HEK293 (cell line): ENCODE data around the gene OPA3.

Source experiments
- CTCF ChIA-PET: fragments of 350-600 bp; formaldehyde crosslinking; extraction: SDS; loops from one replicate; lab custom pipeline; 2021; ENCODE audit warnings: antibody characterized with exemption; lab: Yijun Ruan, JAX
- POLR2A ChIA-PET: fragments of 300-600 bp; formaldehyde crosslinking; extraction: SDS; loops from one replicate; lab custom pipeline; 2020; ENCODE audit warnings: antibody characterized with exemption, inconsistent platforms; lab: Yijun Ruan, JAX
- H3K27ac ChIP-seq: fragments of 200-500 bp; sonication (Bioruptor generic); 2 replicates; pipeline ENCODE4 v1.5.1; 2014; ENCODE audit warnings: low read depth, low read length, control low read depth, inconsistent platforms; ENCODE audit errors: extremely low read depth
- H3K36me3 ChIP-seq, 2 experiments: fragments of 200-500 bp in 1 of 2; sonication (Bioruptor generic) in 1 of 2; 1 replicate in 1 of 2; 2 replicates in 1 of 2; pipeline ENCODE4 v1.5.1; 2014 to 2017; ENCODE audit warnings: inconsistent platforms in 2 of 2, low read length in 2 of 2; ENCODE audit not compliant: control insufficient read depth in 2 of 2, insufficient read depth in 1 of 2
- H3K4me1 ChIP-seq: fragments of 200-500 bp; sonication (Bioruptor generic); 2 replicates; pipeline ENCODE4 v1.5.1; 2014; ENCODE audit warnings: mild to moderate bottlenecking, low read length, inconsistent platforms; ENCODE audit not compliant: control insufficient read depth, insufficient read depth
- H3K4me3 ChIP-seq: 2 replicates; pipeline ENCODE4 v1.5.1; 2011; ENCODE audit warnings: low read depth, mild to moderate bottlenecking, control low read depth, low read length, moderate library complexity
- H3K9me3 ChIP-seq: fragments of 200-500 bp; sonication (Bioruptor generic); 2 replicates; pipeline ENCODE4 v1.5.1; 2014; ENCODE audit warnings: low read depth, low read length, inconsistent platforms; ENCODE audit not compliant: control insufficient read depth, insufficient read depth
- BCL6B ChIP-seq: fragments of 450-650 bp; formaldehyde crosslinking; IDR thresholded peaks from 2 replicates; pipeline ENCODE4 v1.5.1; 2017; ENCODE audit warnings: missing biosample characterization, missing genetic modification characterization
- ELK4 ChIP-seq: IDR thresholded peaks from 2 replicates; pipeline ENCODE4 v1.6.1; 2011; ENCODE audit warnings: mild to moderate bottlenecking, low read depth, low read length, borderline replicate concordance
- GLIS2 ChIP-seq: fragments of 450-650 bp; formaldehyde crosslinking; IDR thresholded peaks from 2 replicates; pipeline ENCODE4 v1.5.1; 2016; ENCODE audit warnings: missing biosample characterization, missing genetic modification characterization
- KLF16 ChIP-seq: fragments of 450-650 bp; formaldehyde crosslinking; IDR thresholded peaks from 2 replicates; pipeline ENCODE4 v1.5.1; 2017; ENCODE audit warnings: missing biosample characterization, missing genetic modification characterization
- MZF1 ChIP-seq: fragments of 450-650 bp; formaldehyde crosslinking; IDR thresholded peaks from 2 replicates; pipeline ENCODE4 v1.5.1; 2017; ENCODE audit warnings: missing biosample characterization, missing genetic modification characterization, borderline replicate concordance
- PRDM10 ChIP-seq: fragments of 450-650 bp; formaldehyde crosslinking; IDR thresholded peaks from 2 replicates; pipeline ENCODE4 v1.5.1; 2016; ENCODE audit warnings: missing biosample characterization, missing genetic modification characterization
- PRDM2 ChIP-seq: fragments of 450-650 bp; formaldehyde crosslinking; IDR thresholded peaks from 2 replicates; pipeline ENCODE4 v1.5.1; 2016; ENCODE audit warnings: missing biosample characterization, missing genetic modification characterization, borderline replicate concordance
- SP2 ChIP-seq: fragments of 450-650 bp; formaldehyde crosslinking; IDR thresholded peaks from 2 replicates; pipeline ENCODE4 v1.5.1; 2016; ENCODE audit warnings: missing biosample characterization, missing genetic modification characterization
- ZNF248 ChIP-seq: fragments of 450-650 bp; formaldehyde crosslinking; IDR thresholded peaks from 2 replicates; pipeline ENCODE4 v1.5.1; 2017; ENCODE audit warnings: missing biosample characterization, missing genetic modification characterization
- ZNF350 ChIP-seq: fragments of 450-650 bp; formaldehyde crosslinking; IDR thresholded peaks from 2 replicates; pipeline ENCODE4 v1.5.0; 2017; ENCODE audit warnings: missing biosample characterization, mild to moderate bottlenecking, missing genetic modification characterization
- ZNF518A ChIP-seq: fragments of 450-650 bp; formaldehyde crosslinking; conservative IDR thresholded peaks from 2 replicates; pipeline ENCODE4 v1.5.1; 2016; ENCODE audit warnings: low read depth, missing biosample characterization, missing genetic modification characterization
- ZNF558 ChIP-seq: fragments of 450-650 bp; formaldehyde crosslinking; IDR thresholded peaks from 2 replicates; pipeline ENCODE4 v1.5.1; 2016; ENCODE audit warnings: missing biosample characterization, missing genetic modification characterization
- ZNF561 ChIP-seq: fragments of 450-650 bp; IDR thresholded peaks from 2 replicates; pipeline ENCODE4 v1.5.1; 2018; ENCODE audit warnings: missing biosample characterization, missing genetic modification characterization, borderline replicate concordance
- ZNF658 ChIP-seq: fragments of 450-650 bp; formaldehyde crosslinking; IDR thresholded peaks from 2 replicates; pipeline ENCODE4; 2016; ENCODE audit warnings: missing biosample characterization, missing genetic modification characterization
- ZNF670 ChIP-seq: fragments of 450-650 bp; formaldehyde crosslinking; IDR thresholded peaks from 2 replicates; pipeline ENCODE4 v1.5.1; 2016; ENCODE audit warnings: missing biosample characterization, missing genetic modification characterization, low read depth
- ZNF837 ChIP-seq: fragments of 450-650 bp; formaldehyde crosslinking; IDR thresholded peaks from 2 replicates; pipeline ENCODE4 v1.5.1; 2016; ENCODE audit warnings: missing biosample characterization, missing genetic modification characterization

Gene OPA3

GRCh38 chr19:45558399-45558878 lies 26.2 kb downstream of the OPA3 start (continued):
- no peak for TF ChIP-seq ZNF518A (tag by site-specific recombination)
- no peak for TF ChIP-seq BCL6B
- no peak for TF ChIP-seq SP2 (tag by site-specific recombination)
- no peak for TF ChIP-seq PRDM2 (tag by site-specific recombination)
- TF ChIP-seq ZNF837 (tag by site-specific recombination): no peak
- TF ChIP-seq MZF1: peak; percentile 87
- TF ChIP-seq KLF16 (tag by site-specific recombination): no peak
- TF ChIP-seq ZNF248 (tag by site-specific recombination): no peak
- TF ChIP-seq GLIS2 (tag by site-specific recombination): no peak
- TF ChIP-seq ZNF350: no peak
- TF ChIP-seq, all 188 proteins: peak for 15

- no peak for TF ChIP-seq ZNF558 (tag by site-specific recombination)
- no peak for TF ChIP-seq ZNF658 (tag by site-specific recombination)
- no peak for TF ChIP-seq PRDM10
- TF ChIP-seq ZNF561: no peak
- no peak for TF ChIP-seq ELK4
- no peak for TF ChIP-seq ZNF670 (tag by site-specific recombination)
- TF ChIP-seq, all 188 proteins: peak for 0
- H3K9me3 ChIP-seq: no peaks in the 10 kb centered on the region
- ChIA-PET POLR2A (no interaction called here), CTCF (interaction anchor here (1.0 to 6.5 kb wide), 8 partner anchors 10 to 118 kb away, joined by 3 to 60 read pairs (median 9); no protein-coding TSS in a partner anchor)
- peaks cover 0 to 5% of the 10 kb centered on the region in 2 experiments; a peak in 2 of 3 replicates for H3K36me3 ChIP-seq
- H3K27ac ChIP-seq: no peak overlapping the region
- no peak overlapping the region for H3K4me3 ChIP-seq
- no peaks in the 10 kb centered on the region for H3K4me1 ChIP-seq
Observed at GRCh38 chr19:45556835-45557234, 27.8 kb downstream of the OPA3 start.
